OCI-LY1 (cell line): ENCODE results near the gene PABPC3.

Experiments used
- H2AFZ ChIP-seq: fragments of 200-600 bp; sonication (generic), shearing (Covaris generic); 2 replicates; pipeline ENCODE4 v1.6.0; 2014; ENCODE audit warnings: antibody characterized with exemption, mild to moderate bottlenecking, low read length
- H3F3A ChIP-seq: fragments of 200-600 bp; sonication (generic), shearing (Covaris generic); 2 replicates; pipeline ENCODE4 v1.6.0; 2014; ENCODE audit warnings: mild to moderate bottlenecking, antibody characterized with exemption, low read length, moderate library complexity; ENCODE audit not compliant: insufficient read depth
- H3K27ac ChIP-seq: fragments of 200-600 bp; sonication (generic); 2 replicates; pipeline ENCODE4 v1.5.1; 2014; ENCODE audit warnings: low read length, mixed run types, mild to moderate bottlenecking, low read depth; ENCODE audit not compliant: poor library complexity, severe bottlenecking
- H3K27me3 ChIP-seq: fragments of 200-600 bp; sonication (generic); 2 replicates; pipeline ENCODE4 v1.6.0; 2014; ENCODE audit warnings: antibody characterized with exemption, mild to moderate bottlenecking, low read length, moderate library complexity; ENCODE audit not compliant: insufficient read depth
- H3K36me3 ChIP-seq: fragments of 200-600 bp; sonication (generic); 2 replicates; pipeline ENCODE4 v1.6.1; 2014; ENCODE audit warnings: mild to moderate bottlenecking, antibody characterized with exemption, low read length, moderate library complexity, mixed read lengths; ENCODE audit not compliant: insufficient read depth
- H3K4me1 ChIP-seq: fragments of 200-600 bp; sonication (generic); 2 replicates; pipeline ENCODE4 v1.5.1; 2014; ENCODE audit warnings: mild to moderate bottlenecking, low read length, moderate library complexity; ENCODE audit not compliant: insufficient read depth, severe bottlenecking
- H3K4me2 ChIP-seq: fragments of 200-600 bp; sonication (generic), shearing (Covaris generic); 2 replicates; pipeline ENCODE4 v1.6.1; 2014; ENCODE audit warnings: low read length
- H3K4me3 ChIP-seq: fragments of 200-600 bp; sonication (generic); 2 replicates; pipeline ENCODE4 v1.5.1; 2014; ENCODE audit warnings: low read length, low read depth, mild to moderate bottlenecking, mixed read lengths; ENCODE audit not compliant: poor library complexity, severe bottlenecking
- H3K79me2 ChIP-seq: fragments of 200-600 bp; shearing (Covaris generic); 2 replicates; pipeline ENCODE4 v1.6.1; 2016; ENCODE audit warnings: mixed run types, low read length, mixed read lengths; ENCODE audit not compliant: insufficient read depth
- H3K9ac ChIP-seq: fragments of 200-600 bp; sonication (generic), shearing (Covaris generic); 2 replicates; pipeline ENCODE4 v1.6.1; 2014; ENCODE audit warnings: mild to moderate bottlenecking, low read length, mixed read lengths
- H3K9me2 ChIP-seq: fragments of 200-600 bp; sonication (generic), shearing (Covaris generic); 2 replicates; pipeline ENCODE4 v1.6.1; 2014; ENCODE audit warnings: low read depth, mild to moderate bottlenecking, low read length, mixed read lengths
- H3K9me3 ChIP-seq: fragments of 200-600 bp; shearing (Covaris generic); 2 replicates; pipeline ENCODE4 v1.6.1; 2014; ENCODE audit warnings: low read length, mixed read lengths
- H4K20me1 ChIP-seq: fragments of 200-600 bp; sonication (generic), shearing (Covaris generic); 2 replicates; pipeline ENCODE4 v1.6.0; 2016; ENCODE audit warnings: mild to moderate bottlenecking, low read length; ENCODE audit not compliant: insufficient read depth
- EZH2 ChIP-seq: fragments of 200-600 bp; sonication (generic), shearing (Covaris generic); IDR thresholded peaks from 2 replicates; pipeline ENCODE4 v1.8.0; 2017; ENCODE audit warnings: borderline replicate concordance, mixed run types, mild to moderate bottlenecking, antibody characterized with exemption, low read length, moderate library complexity, mixed read lengths
- TF ChIP-seq, protein P1 (sequence below): fragments of 200-600 bp; sonication (generic), shearing (Covaris generic); IDR thresholded peaks from 2 replicates; pipeline ENCODE4 v1.5.1; 2017; ENCODE audit warnings: mild to moderate bottlenecking, antibody characterized with exemption, low read length, moderate library complexity, mixed read lengths

The PABPC3 gene

DNA sequence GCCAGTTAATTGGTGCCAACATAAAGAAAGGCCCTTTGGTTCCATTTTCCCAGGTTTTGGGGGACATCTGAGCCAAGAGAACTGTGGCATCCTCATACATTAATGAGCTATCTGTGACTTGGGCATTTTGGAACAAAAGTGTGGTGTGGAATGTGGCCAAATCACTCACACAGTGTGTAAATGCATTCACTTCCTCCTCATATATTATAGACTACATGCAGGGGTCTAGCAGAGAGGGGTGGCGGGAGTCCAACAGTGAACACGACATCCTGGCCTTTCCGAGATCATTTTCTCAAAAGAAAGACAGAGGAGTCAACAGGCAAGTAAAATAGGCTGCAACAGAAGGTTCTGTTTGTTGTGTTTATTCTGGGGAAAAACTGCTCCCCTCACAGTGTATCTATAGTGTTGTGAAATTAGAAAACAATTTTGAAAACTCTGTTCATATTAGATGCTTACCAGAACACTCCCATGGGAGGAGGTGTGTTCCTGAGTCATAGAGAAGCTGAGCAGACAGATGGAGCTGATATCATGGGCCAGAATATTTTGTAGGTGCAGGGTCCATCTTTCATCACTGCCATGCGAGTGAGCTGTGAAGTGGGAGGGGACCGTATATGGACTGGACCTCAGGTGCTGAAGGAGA is 36.9 kb downstream of the PABPC3 start:
- TF ChIP-seq, protein P1, sequence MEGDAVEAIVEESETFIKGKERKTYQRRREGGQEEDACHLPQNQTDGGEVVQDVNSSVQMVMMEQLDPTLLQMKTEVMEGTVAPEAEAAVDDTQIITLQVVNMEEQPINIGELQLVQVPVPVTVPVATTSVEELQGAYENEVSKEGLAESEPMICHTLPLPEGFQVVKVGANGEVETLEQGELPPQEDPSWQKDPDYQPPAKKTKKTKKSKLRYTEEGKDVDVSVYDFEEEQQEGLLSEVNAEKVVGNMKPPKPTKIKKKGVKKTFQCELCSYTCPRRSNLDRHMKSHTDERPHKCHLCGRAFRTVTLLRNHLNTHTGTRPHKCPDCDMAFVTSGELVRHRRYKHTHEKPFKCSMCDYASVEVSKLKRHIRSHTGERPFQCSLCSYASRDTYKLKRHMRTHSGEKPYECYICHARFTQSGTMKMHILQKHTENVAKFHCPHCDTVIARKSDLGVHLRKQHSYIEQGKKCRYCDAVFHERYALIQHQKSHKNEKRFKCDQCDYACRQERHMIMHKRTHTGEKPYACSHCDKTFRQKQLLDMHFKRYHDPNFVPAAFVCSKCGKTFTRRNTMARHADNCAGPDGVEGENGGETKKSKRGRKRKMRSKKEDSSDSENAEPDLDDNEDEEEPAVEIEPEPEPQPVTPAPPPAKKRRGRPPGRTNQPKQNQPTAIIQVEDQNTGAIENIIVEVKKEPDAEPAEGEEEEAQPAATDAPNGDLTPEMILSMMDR, result no peak
- Histone ChIP-seq H3K4me2 (no peak overlapping the region), H3K79me2 (no peaks in the 10 kb centered on the region), H3K27me3 (no peaks in the 10 kb centered on the region), H3K4me3 (no peak overlapping the region), H3K36me3 (no peaks in the 10 kb centered on the region), H3K9ac (no peak overlapping the region), H3K9me2 (no peaks in the 10 kb centered on the region), H3K4me1 (no peaks in the 10 kb centered on the region), H3K9me3 (no peaks in the 10 kb centered on the region), H3K27ac (no peak overlapping the region), H3F3A (no peaks in the 10 kb centered on the region), H4K20me1 (no peaks in the 10 kb centered on the region), H2AFZ (no peak overlapping the region)

DNA sequence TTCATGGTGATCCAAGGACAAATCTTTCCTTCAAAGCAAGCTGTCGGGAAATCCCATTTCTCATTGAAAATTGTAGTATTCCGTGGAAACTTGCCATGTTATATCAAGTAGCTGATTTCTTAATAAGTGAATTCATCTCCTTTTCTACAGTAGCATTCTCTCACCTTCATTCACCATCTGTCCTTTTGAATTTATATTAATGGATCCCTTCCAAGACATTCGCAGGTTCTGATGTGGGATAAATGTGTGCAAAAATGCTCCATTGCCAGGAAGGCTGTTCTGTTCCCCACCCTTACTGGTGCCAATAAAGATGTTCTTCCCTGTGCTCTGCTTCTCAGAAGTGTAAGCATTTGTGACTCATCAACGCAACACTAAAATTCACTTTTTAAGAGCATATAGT is 40.0 kb downstream of the PABPC3 start:
- H3K36me3 ChIP-seq, result no peaks in the 10 kb centered on the region
- H3F3A ChIP-seq, result no peaks in the 10 kb centered on the region
- H3K9ac ChIP-seq, result no peak overlapping the region
- TF ChIP-seq, protein P1, result no peak
- no peak for TF ChIP-seq EZH2
- H3K79me2 ChIP-seq, result no peaks in the 10 kb centered on the region
- no peak overlapping the region for H3K4me2 ChIP-seq
- H4K20me1 ChIP-seq, result no peaks in the 10 kb centered on the region
- no peaks in the 10 kb centered on the region for H3K9me2 ChIP-seq
- H2AFZ ChIP-seq, result no peak overlapping the region
- no peaks in the 10 kb centered on the region for H3K4me1 ChIP-seq
- no peaks in the 10 kb centered on the region for H3K27me3 ChIP-seq
- H3K9me3 ChIP-seq, result no peaks in the 10 kb centered on the region
- H3K4me3 ChIP-seq, result no peak overlapping the region
- H3K27ac ChIP-seq, result no peak overlapping the region

DNA sequence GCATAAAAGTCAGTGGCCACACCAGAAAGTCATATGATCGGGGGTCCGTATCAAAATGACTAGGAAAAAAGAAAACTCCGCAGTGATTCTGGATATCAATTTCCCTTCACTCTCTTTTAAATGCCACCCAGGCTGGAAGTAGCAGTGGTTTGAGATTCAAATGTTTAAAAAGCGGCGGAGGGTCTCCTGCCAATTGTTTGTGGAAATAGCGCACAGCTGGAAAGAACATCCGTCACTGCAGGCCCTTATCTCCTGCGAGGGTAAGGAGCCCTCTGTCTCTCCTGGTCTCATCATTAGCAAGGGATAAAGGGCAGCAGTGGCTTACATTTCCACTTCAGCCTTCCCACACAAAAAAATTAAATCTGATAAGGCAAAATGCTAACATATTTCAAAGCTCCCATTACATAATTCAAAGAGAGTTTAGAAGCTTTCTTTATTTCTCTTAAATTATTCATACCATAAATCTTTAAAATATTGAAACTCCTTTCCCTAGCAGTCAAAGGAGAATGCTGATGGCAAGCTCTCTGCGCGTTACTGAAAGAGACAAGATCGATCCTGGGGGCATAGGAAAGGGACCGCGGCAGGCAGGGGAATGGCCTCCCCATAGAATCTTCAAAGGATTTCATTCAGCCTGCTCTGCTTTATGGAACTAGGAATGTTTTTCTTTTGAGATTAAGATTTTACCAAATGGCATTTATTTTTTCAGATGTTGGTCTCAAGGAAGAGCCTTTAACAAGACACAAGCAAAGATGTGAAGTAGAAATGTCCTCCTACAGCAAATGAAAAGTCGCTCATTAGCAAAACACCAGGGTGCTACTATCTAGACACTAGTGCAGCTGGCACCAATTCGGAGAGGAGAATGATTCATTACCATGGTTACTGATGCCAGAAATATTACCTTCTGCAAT is 41.2 kb downstream of the PABPC3 start:
- Histone ChIP-seq H3K4me3 (no peak overlapping the region), H3K79me2 (no peaks in the 10 kb centered on the region), H3K4me1 (no peaks in the 10 kb centered on the region), H3K36me3 (no peaks in the 10 kb centered on the region), H3K4me2 (no peak overlapping the region), H4K20me1 (no peaks in the 10 kb centered on the region), H2AFZ (no peak overlapping the region), H3K27me3 (no peaks in the 10 kb centered on the region), H3K9ac (no peak overlapping the region), H3K9me3 (no peaks in the 10 kb centered on the region), H3F3A (no peaks in the 10 kb centered on the region), H3K27ac (no peak overlapping the region), H3K9me2 (no peaks in the 10 kb centered on the region)
- TF ChIP-seq, protein P1, result no peak
- TF ChIP-seq EZH2, result no peak
